Thyroid gland (tissue), 4 donors: ENCODE data around the gene SH3TC1.

Source experiments
- CTCF ChIP-seq, 6 experiments: fragments of 200-600 bp in 3 of 6; fragments of 450-650 bp in 3 of 6; sonication (generic) in 3 of 6; IDR thresholded peaks; one replicate each; pipeline ENCODE4 v1.5.1; 2016 to 2019; ENCODE audit warnings: antibody characterized with exemption in 6 of 6, mild to moderate bottlenecking in 2 of 6, inconsistent platforms in 1 of 6, moderate library complexity in 1 of 6
- POLR2A ChIP-seq, 2 donors: fragments of 450-650 bp; IDR thresholded peaks; one replicate each; pipeline ENCODE4 v1.6.1; 2017; ENCODE audit warnings: antibody characterized with exemption in 2 of 2, mild to moderate bottlenecking in 2 of 2, moderate library complexity in 1 of 2

GRCh38 chr4:8157496-8157895 lies 41.6 kb upstream of the SH3TC1 start:
- TF ChIP-seq CTCF (IDR thresholded peaks at IDR 0.05), result no peak
- TF ChIP-seq POLR2A (IDR thresholded peaks at IDR 0.05), result no peak
